H9 (cell line): ENCODE measurements around the gene IL1RAPL2. TPM values are rescaled to one million over a fixed set of nuclear protein-coding genes. Genes with fewer than 3 reads are reported as not detected.

Source experiments
- DNase-seq: peaks from one replicate; pipeline ENCODE4 v3.0.0-alpha.2; 2017
- H2AFZ ChIP-seq: one replicate; pipeline ENCODE4 v1.6.1; 2013; ENCODE audit warnings: mild to moderate bottlenecking, low read length, control low read depth, moderate library complexity
- H2AK5ac ChIP-seq: 2 replicates; pipeline ENCODE4 v1.6.1; 2013; ENCODE audit warnings: low read length, control low read depth, mixed read lengths; ENCODE audit not compliant: insufficient read length
- H2BK120ac ChIP-seq: one replicate; pipeline ENCODE4 v1.6.1; 2013; ENCODE audit warnings: low read depth, mild to moderate bottlenecking, low read length, control low read depth, inconsistent platforms; ENCODE audit not compliant: poor library complexity, severe bottlenecking
- H2BK12ac ChIP-seq: 2 replicates; pipeline ENCODE4 v1.6.1; 2013; ENCODE audit warnings: low read length, control low read depth, mixed read lengths, low read depth; ENCODE audit not compliant: insufficient read length
- H2BK15ac ChIP-seq: 2 replicates; pipeline ENCODE4 v1.6.1; 2013; ENCODE audit warnings: low read depth, low read length, control low read depth
- H2BK20ac ChIP-seq: one replicate; pipeline ENCODE4 v1.6.1; 2013; ENCODE audit warnings: low read depth, mild to moderate bottlenecking, low read length, control low read depth, inconsistent platforms; ENCODE audit not compliant: poor library complexity, severe bottlenecking
- H2BK5ac ChIP-seq: 2 replicates; pipeline ENCODE4 v1.6.1; 2013; ENCODE audit warnings: low read length, control low read depth, mixed read lengths; ENCODE audit not compliant: insufficient read length
- H3K14ac ChIP-seq: 2 replicates; pipeline ENCODE4 v1.6.1; 2013; ENCODE audit warnings: low read length, control low read depth; ENCODE audit not compliant: insufficient read depth
- H3K18ac ChIP-seq: 2 replicates; pipeline ENCODE4 v1.6.1; 2013; ENCODE audit warnings: low read depth, mild to moderate bottlenecking, mixed read lengths, low read length, control low read depth; ENCODE audit not compliant: insufficient read length
- H3K23ac ChIP-seq: 2 replicates; pipeline ENCODE4 v1.6.1; 2013; ENCODE audit warnings: low read length, control low read depth, mixed read lengths, low read depth; ENCODE audit not compliant: insufficient read length
- H3K23me2 ChIP-seq: 2 replicates; pipeline ENCODE4 v1.6.1; 2013; ENCODE audit warnings: low read depth, mild to moderate bottlenecking, mixed read lengths, low read length, control low read depth; ENCODE audit not compliant: insufficient read length, poor library complexity, severe bottlenecking
- H3K27ac ChIP-seq: 2 replicates; pipeline ENCODE4 v1.5.1; 2013; ENCODE audit warnings: low read length, control low read depth, mixed read lengths, low read depth; ENCODE audit not compliant: insufficient read length
- H3K27me3 ChIP-seq: 2 replicates; pipeline ENCODE4 v1.6.1; 2013; ENCODE audit warnings: low read length, control low read depth, inconsistent platforms; ENCODE audit not compliant: insufficient read depth
- H3K4ac ChIP-seq: 2 replicates; pipeline ENCODE4 v1.6.1; 2013; ENCODE audit warnings: low read depth, mild to moderate bottlenecking, control low read depth, inconsistent platforms, low read length, moderate library complexity
- H3K4me1 ChIP-seq: 2 replicates; pipeline ENCODE4 v1.6.1; 2013; ENCODE audit warnings: low read length, control low read depth, inconsistent platforms; ENCODE audit not compliant: insufficient read depth
- H3K4me2 ChIP-seq: 2 replicates; pipeline ENCODE4 v1.6.1; 2013; ENCODE audit warnings: low read length, control low read depth, mixed read lengths; ENCODE audit not compliant: insufficient read length, insufficient read depth
- H3K56ac ChIP-seq: 2 replicates; pipeline ENCODE4 v1.6.1; 2013; ENCODE audit warnings: low read depth, mild to moderate bottlenecking, mixed read lengths, low read length, control low read depth; ENCODE audit not compliant: insufficient read length
- H3K79me1 ChIP-seq: 2 replicates; pipeline ENCODE4 v1.6.1; 2013; ENCODE audit warnings: low read depth, mild to moderate bottlenecking, moderate library complexity, low read length, control low read depth, inconsistent platforms; ENCODE audit not compliant: insufficient read depth, poor library complexity, severe bottlenecking
- H3K79me2 ChIP-seq: 2 replicates; pipeline ENCODE4 v1.6.1; 2013; ENCODE audit warnings: low read length, control low read depth, inconsistent platforms; ENCODE audit not compliant: insufficient read depth
- H3K9ac ChIP-seq: 2 replicates; pipeline ENCODE4 v1.6.1; 2013; ENCODE audit warnings: low read length, control low read depth, mixed read lengths; ENCODE audit not compliant: insufficient read length; ENCODE audit errors: extremely low read depth
- H3K9me3 ChIP-seq: one replicate; pipeline ENCODE4 v1.6.1; 2013; ENCODE audit warnings: low read depth, low read length, inconsistent platforms; ENCODE audit not compliant: control insufficient read depth
- H3T11ph ChIP-seq: one replicate; pipeline ENCODE4 v1.6.1; 2013; ENCODE audit warnings: mild to moderate bottlenecking, low read length, control low read depth, inconsistent platforms
- H4K20me1 ChIP-seq: one replicate; pipeline ENCODE4 v1.6.1; 2013; ENCODE audit not compliant: control insufficient read depth, insufficient read length, insufficient read depth
- H4K5ac ChIP-seq: 2 replicates; pipeline ENCODE4 v1.6.1; 2013; ENCODE audit warnings: low read depth, mild to moderate bottlenecking, mixed read lengths, low read length, control low read depth; ENCODE audit not compliant: insufficient read length
- H4K8ac ChIP-seq: replicated peaks from 2 replicates; pipeline ENCODE4 v1.6.1; 2013; ENCODE audit warnings: low read length, control low read depth, mixed read lengths, low read depth; ENCODE audit not compliant: insufficient read length
- H4K91ac ChIP-seq: 2 replicates; pipeline ENCODE4 v1.6.1; 2013; ENCODE audit warnings: low read depth, mild to moderate bottlenecking, moderate library complexity, mixed read lengths, low read length, control low read depth; ENCODE audit not compliant: insufficient read length
- H3K27ac Mint-ChIP-seq, 3 experiments: 2 replicates in 2 of 3; 3 replicates in 1 of 3; pipeline ENCODE4 v1.8.0; 2020 to 2021; ENCODE audit warnings: mixed read lengths in 3 of 3, mild to moderate bottlenecking in 1 of 3, moderate library complexity in 1 of 3
- H3K27me3 Mint-ChIP-seq: 2 replicates; pipeline ENCODE4 v1.8.0; 2021; ENCODE audit warnings: low read depth, mild to moderate bottlenecking, moderate library complexity, mixed read lengths
- H3K36me3 Mint-ChIP-seq, 3 experiments: 2 replicates in 2 of 3; 3 replicates in 1 of 3; pipeline ENCODE4 v1.8.0; 2020 to 2021; ENCODE audit warnings: low read depth in 3 of 3, mixed read lengths in 3 of 3; ENCODE audit not compliant: insufficient read depth in 1 of 3
- H3K4me1 Mint-ChIP-seq, 2 experiments: 2 replicates each; pipeline ENCODE4 v1.8.0; 2020; ENCODE audit warnings: mixed read lengths in 2 of 2
- H3K4me3 Mint-ChIP-seq, 2 experiments: 2 replicates in 1 of 2; 3 replicates in 1 of 2; pipeline ENCODE4 v1.8.0; 2020 to 2021; ENCODE audit warnings: mild to moderate bottlenecking in 2 of 2, mixed read lengths in 2 of 2, moderate library complexity in 1 of 2
- H3K9me3 Mint-ChIP-seq, 2 experiments: 2 replicates in 1 of 2; 3 replicates in 1 of 2; pipeline ENCODE4 v1.8.0; 2020; ENCODE audit warnings: mild to moderate bottlenecking in 2 of 2, mixed read lengths in 2 of 2, moderate library complexity in 1 of 2
- CTCF ChIP-seq: fragments of 200-600 bp; sonication (generic); conservative IDR thresholded peaks from 3 replicates; pipeline ENCODE4 v1.8.0; 2021; ENCODE audit warnings: antibody characterized with exemption, mild to moderate bottlenecking
- total RNA-seq: library from RNA; stranded (reverse); gene quantifications from 2 replicates; pipeline ENCODE4 v1.2.1, GENCODE V29; 2021

The IL1RAPL2 gene
- total RNA-seq, 1 experiment from 2014 or later: not detected

DNA sequence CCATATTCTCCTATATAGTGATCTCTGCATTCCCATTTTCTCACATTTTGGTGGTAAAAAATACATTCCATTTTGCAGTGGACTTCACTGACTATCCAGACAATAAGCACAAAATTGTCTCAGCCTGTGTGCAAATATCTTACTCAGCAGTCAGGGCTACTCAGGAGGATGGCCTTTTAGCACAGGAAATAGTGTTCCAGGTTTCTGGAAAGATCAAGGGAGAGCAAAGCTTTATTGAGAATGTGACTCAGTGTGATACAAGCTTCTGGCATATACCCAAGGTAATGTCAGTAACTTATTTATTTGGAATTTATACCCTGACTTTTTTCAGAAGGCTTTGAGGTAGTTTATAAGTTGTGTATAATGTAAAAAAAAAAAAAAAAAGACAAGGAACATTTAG lies 421.1 kb downstream of the IL1RAPL2 start:
- no peak overlapping the region for H3K14ac ChIP-seq
- no peaks in the 10 kb centered on the region for H3K79me2 ChIP-seq
- no peak overlapping the region for H2BK20ac ChIP-seq
- H3T11ph ChIP-seq: no peak overlapping the region
- no peak for TF ChIP-seq CTCF
- no peak overlapping the region for H4K5ac ChIP-seq
- Mint-ChIP-seq H3K4me3 (no peak overlapping the region), H3K36me3 (no peaks in the 10 kb centered on the region), H3K27me3 (no peaks in the 10 kb centered on the region), H3K27ac (no peak overlapping the region), H3K4me1 (no peaks in the 10 kb centered on the region), H3K9me3 (peaks cover 0 to 32% of the 10 kb centered on the region in 2 experiments; a peak in 2 of 5 replicates)
- H3K18ac ChIP-seq: no peak overlapping the region
- no peak overlapping the region for H4K91ac ChIP-seq
- H2AFZ ChIP-seq: no peak overlapping the region
- DNase-seq: no peak
- no peak overlapping the region for H3K4ac ChIP-seq
- no peak overlapping the region for H2BK5ac ChIP-seq
- no peak overlapping the region for H3K56ac ChIP-seq
- H4K8ac ChIP-seq: no peak overlapping the region
- no peak overlapping the region for H2BK120ac ChIP-seq
- no peaks in the 10 kb centered on the region for H3K23me2 ChIP-seq
- H4K20me1 ChIP-seq: no peaks in the 10 kb centered on the region
- H2BK15ac ChIP-seq: no peak overlapping the region
- H3K9me3 ChIP-seq: no peaks in the 10 kb centered on the region
- no peaks in the 10 kb centered on the region for H3K79me1 ChIP-seq
- no peak overlapping the region for H2BK12ac ChIP-seq
- no peak overlapping the region for H3K9ac ChIP-seq
- no peaks in the 10 kb centered on the region for H3K27me3 ChIP-seq
- no peak overlapping the region for H3K27ac ChIP-seq
- no peaks in the 10 kb centered on the region for H3K4me1 ChIP-seq
- H2AK5ac ChIP-seq: no peak overlapping the region
- no peak overlapping the region for H3K4me2 ChIP-seq
- H3K23ac ChIP-seq: no peak overlapping the region
